Uterus (tissue), 4 donors: ENCODE results near the gene MAN2B1. TPM values are rescaled to one million over a fixed set of nuclear protein-coding genes. Genes with fewer than 3 reads are reported as not detected.

Experiments
- DNase-seq, 2 donors: peaks; one replicate each; pipeline ENCODE4 v3.0.0-alpha.2; 2019 to 2020
- H3K27ac ChIP-seq, 2 donors: fragments of 200-600 bp; sonication (generic); 1 replicate in 1 of 2; 2 replicates in 1 of 2; pipeline ENCODE4 v1.5.1; 2016 to 2018
- H3K27me3 ChIP-seq, 2 donors: fragments of 200-600 bp; sonication (generic); one replicate each; pipeline ENCODE4 v1.5.1; 2018 to 2019; ENCODE audit warnings: control low read depth in 1 of 2
- H3K36me3 ChIP-seq, 2 donors: fragments of 200-600 bp; sonication (generic); one replicate each; pipeline ENCODE4 v1.5.1; 2019; ENCODE audit warnings: control low read depth in 1 of 2
- H3K4me1 ChIP-seq, 2 donors: fragments of 200-600 bp; sonication (generic); one replicate each; pipeline ENCODE4 v1.5.1; 2018 to 2019; ENCODE audit warnings: control low read depth in 1 of 2
- H3K4me3 ChIP-seq, 2 donors: fragments of 200-600 bp; sonication (generic); 1 replicate in 1 of 2; 2 replicates in 1 of 2; pipeline ENCODE4 v1.5.1; 2018 to 2019; ENCODE audit warnings: mild to moderate bottlenecking in 1 of 2
- H3K9me3 ChIP-seq, 2 donors: fragments of 200-600 bp; sonication (generic); one replicate each; pipeline ENCODE4 v1.5.1; 2019; ENCODE audit warnings: control low read depth in 1 of 2
- POLR2A ChIP-seq, 2 donors: fragments of 450-650 bp; IDR thresholded peaks; one replicate each; pipeline ENCODE4 v1.6.1; 2016; ENCODE audit warnings: antibody characterized with exemption in 2 of 2, mild to moderate bottlenecking in 1 of 2, moderate library complexity in 1 of 2
- intact Hi-C: fragments of 100-400 bp; cut with DNase I; formaldehyde crosslinking; loops from one replicate; pipeline ENCODE4 v1.15.1; 2023; ENCODE audit warnings: low total_unique reads
- total RNA-seq, 4 donors: library from RNA; depleted of rRNA in 3 of 4; stranded (reverse); fragments of >200 nt in 3 of 4; gene quantifications; one replicate each; pipeline versions ENCODE4 v1.1.0 to v1.2.4, GENCODE V29; 2014 to 2023
- TF ChIP-seq, protein P1 (sequence below), 4 experiments: fragments of 200-600 bp in 2 of 4; fragments of 450-650 bp in 2 of 4; sonication (generic) in 2 of 4; IDR thresholded peaks; one replicate each; pipeline ENCODE4 v1.5.1; 2016 to 2019; ENCODE audit warnings: antibody characterized with exemption in 4 of 4, mild to moderate bottlenecking in 2 of 4, moderate library complexity in 1 of 4
- donor health status: DM: yes; HTN: yes; CAD: no.

Gene MAN2B1
- total RNA-seq, 4 donors from 2014 or later = 15.9 to 54.1 (median 42.8) TPM

DNA sequence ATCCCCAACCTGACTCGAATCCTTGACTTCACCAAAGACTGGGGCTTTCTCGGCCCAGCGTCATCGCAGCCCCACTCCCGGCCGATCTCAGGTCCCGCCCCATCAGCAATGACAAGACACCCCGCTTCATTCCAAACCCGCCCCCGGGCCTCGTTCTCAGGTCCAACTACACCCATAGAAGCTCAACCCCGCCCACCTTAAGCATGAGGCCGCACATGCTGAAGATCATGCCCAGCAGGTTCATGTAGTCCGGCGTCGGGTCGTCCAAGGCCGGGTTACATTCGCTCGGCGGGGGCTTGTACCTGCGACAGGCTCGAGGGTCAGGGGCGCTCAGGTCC, 2.4 kb upstream of the MAN2B1 start:
- Histone ChIP-seq H3K4me1 (peaks cover 11 to 14% of the 10 kb centered on the region in 2 donors), H3K36me3 (no peaks in the 10 kb centered on the region), H3K27me3 (no peaks in the 10 kb centered on the region), H3K4me3 (peak overlapping the region; percentile 64 to 98), H3K27ac (peak overlapping the region; percentile 95 to 99), H3K9me3 (no peaks in the 10 kb centered on the region)
- DNase-seq = peak; percentile 47 to 54
- intact Hi-C loops = no loop called here
- no peak for TF ChIP-seq POLR2A (IDR thresholded peaks at IDR 0.05)
- TF ChIP-seq, protein P1, sequence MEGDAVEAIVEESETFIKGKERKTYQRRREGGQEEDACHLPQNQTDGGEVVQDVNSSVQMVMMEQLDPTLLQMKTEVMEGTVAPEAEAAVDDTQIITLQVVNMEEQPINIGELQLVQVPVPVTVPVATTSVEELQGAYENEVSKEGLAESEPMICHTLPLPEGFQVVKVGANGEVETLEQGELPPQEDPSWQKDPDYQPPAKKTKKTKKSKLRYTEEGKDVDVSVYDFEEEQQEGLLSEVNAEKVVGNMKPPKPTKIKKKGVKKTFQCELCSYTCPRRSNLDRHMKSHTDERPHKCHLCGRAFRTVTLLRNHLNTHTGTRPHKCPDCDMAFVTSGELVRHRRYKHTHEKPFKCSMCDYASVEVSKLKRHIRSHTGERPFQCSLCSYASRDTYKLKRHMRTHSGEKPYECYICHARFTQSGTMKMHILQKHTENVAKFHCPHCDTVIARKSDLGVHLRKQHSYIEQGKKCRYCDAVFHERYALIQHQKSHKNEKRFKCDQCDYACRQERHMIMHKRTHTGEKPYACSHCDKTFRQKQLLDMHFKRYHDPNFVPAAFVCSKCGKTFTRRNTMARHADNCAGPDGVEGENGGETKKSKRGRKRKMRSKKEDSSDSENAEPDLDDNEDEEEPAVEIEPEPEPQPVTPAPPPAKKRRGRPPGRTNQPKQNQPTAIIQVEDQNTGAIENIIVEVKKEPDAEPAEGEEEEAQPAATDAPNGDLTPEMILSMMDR (IDR thresholded peaks at IDR 0.05) = no peak

DNA sequence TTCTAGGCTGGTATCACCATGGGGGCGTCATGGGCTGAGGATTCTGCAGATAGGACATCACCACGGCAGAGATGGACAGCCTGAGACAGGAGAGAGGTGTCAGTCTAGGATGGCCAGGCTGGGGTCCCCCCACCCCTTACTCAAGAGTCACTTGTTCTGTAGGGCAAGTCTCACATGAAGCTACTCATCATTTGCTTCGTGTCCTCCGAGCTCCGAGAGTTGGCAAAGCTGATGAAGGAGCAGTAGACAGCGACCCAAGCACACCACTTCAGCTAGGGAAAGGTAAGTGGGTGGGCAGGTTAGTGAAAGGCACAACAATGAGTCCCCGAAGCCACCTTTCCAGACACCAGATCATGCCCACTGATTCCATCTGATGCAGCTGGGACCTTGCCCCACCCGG, 1.8 kb upstream of the MAN2B1 start:
- peaks cover 11 to 14% of the 10 kb centered on the region in 2 donors for H3K4me1 ChIP-seq
- peak overlapping the region; percentile 95 to 99 for H3K27ac ChIP-seq
- H3K9me3 ChIP-seq = no peaks in the 10 kb centered on the region
- H3K36me3 ChIP-seq = no peaks in the 10 kb centered on the region
- peak overlapping the region; percentile 64 to 98 for H3K4me3 ChIP-seq
- no peaks in the 10 kb centered on the region for H3K27me3 ChIP-seq
- intact Hi-C loops = no loop called here
- TF ChIP-seq, protein P1 (IDR thresholded peaks at IDR 0.05) = no peak
- TF ChIP-seq POLR2A (IDR thresholded peaks at IDR 0.05) = no peak
- DNase-seq = no peak

DNA sequence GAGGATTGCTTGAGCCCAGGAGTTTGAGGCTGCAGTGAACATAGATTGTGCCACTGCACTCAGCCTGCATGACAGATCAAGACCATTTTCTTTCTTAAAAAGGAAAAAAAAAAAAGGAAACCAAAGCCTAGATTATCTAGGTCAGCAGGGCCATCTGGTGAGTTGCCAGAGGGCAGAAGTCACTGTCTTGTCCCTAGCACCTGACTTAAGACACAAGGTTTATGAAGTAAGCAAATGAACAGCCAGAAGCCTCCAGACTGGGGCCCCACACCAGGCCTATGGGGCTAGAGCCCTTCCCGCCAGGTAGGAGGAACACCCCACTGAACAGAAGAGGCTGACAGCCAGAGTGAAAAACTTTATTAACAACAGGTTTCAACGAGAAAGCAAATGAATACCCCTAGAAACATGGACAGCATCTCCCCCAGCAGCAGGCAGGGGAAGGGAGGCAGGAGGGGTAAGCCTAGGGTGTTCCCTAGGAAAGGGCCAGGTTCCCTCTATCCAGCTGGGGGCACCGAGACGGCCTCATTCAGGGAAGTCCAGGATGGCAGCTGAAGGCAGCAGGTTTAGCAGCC, 1.3 kb upstream of the MAN2B1 start:
- TF ChIP-seq, protein P1 (IDR thresholded peaks at IDR 0.05) = no peak
- TF ChIP-seq POLR2A (IDR thresholded peaks at IDR 0.05) = no peak
- Histone ChIP-seq H3K4me1 (peaks cover 11 to 14% of the 10 kb centered on the region in 2 donors), H3K27ac (no peak overlapping the region), H3K36me3 (no peaks in the 10 kb centered on the region), H3K27me3 (no peaks in the 10 kb centered on the region), H3K4me3 (peak overlapping the region in 1 of 2 donors; percentile 64), H3K9me3 (no peaks in the 10 kb centered on the region)
- DNase-seq = no peak
- intact Hi-C loops = no loop called here

DNA sequence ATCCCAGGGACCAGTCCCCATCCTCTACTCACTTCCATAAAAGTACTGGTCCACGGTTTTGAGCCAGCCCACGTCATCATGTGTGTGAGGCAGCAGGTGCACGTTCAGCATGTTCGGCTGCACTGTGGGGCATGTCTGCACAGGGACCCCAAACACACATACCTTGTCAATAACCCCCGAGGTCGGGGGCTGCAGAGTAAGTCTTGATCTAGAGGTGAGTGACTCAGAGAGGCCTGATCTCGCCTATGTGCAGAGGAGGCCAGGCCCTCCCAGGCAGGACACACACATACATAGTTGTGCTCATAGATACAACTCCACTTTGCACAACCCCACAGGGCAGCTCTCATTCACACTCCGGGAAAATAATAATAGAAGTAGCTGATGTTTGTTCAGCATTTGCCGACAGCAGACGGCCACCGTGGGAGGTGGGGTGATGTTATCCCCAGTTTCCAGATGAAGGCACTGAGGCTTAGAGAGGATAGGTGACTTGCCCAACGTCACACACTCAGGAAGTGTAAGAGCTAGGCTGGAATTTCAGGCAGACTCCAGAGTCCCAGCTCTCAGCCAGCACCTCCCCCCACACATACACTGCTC, 774 bp downstream of the MAN2B1 start:
- Histone ChIP-seq H3K4me3 (peak overlapping the region; percentile 69 to 82), H3K27me3 (no peaks in the 10 kb centered on the region), H3K36me3 (no peaks in the 10 kb centered on the region), H3K4me1 (peaks cover 10 to 14% of the 10 kb centered on the region in 2 donors), H3K9me3 (no peaks in the 10 kb centered on the region), H3K27ac (peak overlapping the region in 1 of 2 donors; percentile 61)
- intact Hi-C loops = no loop called here
- no peak for DNase-seq
- no peak for TF ChIP-seq POLR2A (IDR thresholded peaks at IDR 0.05)
- TF ChIP-seq, protein P1 (IDR thresholded peaks at IDR 0.05) = no peak

DNA sequence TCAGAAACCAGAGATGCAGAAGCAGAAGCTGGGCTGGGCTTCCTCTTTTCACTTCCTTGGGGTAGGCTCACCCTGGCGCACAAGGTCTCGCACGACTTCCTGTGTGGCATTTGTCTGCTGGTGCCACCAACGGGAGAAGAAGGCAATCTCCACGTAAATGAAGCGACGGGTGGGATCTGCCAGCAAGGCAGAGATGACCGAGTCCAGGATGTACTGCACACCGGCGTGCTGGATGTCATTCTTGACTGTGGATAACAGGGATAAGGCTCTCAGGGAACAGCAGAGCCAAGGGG, 1.3 kb downstream of the MAN2B1 start:
- no peak for DNase-seq
- TF ChIP-seq, protein P1 (IDR thresholded peaks at IDR 0.05) = no peak
- no peak for TF ChIP-seq POLR2A (IDR thresholded peaks at IDR 0.05)
- intact Hi-C loops = no loop called here
- Histone ChIP-seq H3K4me3 (no peak overlapping the region), H3K4me1 (peaks cover 4 to 10% of the 10 kb centered on the region in 2 donors), H3K27me3 (no peaks in the 10 kb centered on the region), H3K9me3 (no peaks in the 10 kb centered on the region), H3K36me3 (no peaks in the 10 kb centered on the region), H3K27ac (no peak overlapping the region)
